Activated gamma-delta T cell (primary cell): ENCODE results near the gene CCM2L.
"Not testable (repeated sequence)": the region's sequence is repeated elsewhere in the genome, so short reads cannot be mapped to it uniquely, and the experiment has no call there.

Experiments
- DNase-seq: peaks from one replicate; lab custom pipeline; 2025; lab: John Stamatoyannopoulos, UW

Gene CCM2L

GRCh38 chr20:32028647-32029372 lies 18.6 kb downstream of the CCM2L start:
- no peak for DNase-seq

DNA sequence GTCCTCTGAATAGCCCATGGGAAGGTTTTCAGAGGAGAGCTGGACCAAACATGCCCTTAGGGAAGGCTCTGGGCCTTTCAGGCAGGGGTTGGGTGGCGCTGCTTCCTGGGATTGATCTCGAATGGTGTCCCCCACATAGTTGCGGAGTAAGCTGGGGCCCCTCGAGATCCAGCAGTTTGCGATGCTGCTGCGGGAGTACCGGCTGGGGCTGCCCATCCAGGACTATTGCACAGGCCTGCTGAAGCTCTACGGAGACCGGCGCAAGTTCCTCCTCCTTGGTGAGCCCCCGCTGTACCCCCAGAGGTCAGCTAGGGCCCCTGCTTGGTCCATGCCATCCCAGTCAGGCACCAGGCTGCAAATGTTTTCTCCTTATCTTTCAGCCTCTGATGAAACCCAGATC lies 19.3 kb downstream of the CCM2L start:
- no peak for DNase-seq

DNA sequence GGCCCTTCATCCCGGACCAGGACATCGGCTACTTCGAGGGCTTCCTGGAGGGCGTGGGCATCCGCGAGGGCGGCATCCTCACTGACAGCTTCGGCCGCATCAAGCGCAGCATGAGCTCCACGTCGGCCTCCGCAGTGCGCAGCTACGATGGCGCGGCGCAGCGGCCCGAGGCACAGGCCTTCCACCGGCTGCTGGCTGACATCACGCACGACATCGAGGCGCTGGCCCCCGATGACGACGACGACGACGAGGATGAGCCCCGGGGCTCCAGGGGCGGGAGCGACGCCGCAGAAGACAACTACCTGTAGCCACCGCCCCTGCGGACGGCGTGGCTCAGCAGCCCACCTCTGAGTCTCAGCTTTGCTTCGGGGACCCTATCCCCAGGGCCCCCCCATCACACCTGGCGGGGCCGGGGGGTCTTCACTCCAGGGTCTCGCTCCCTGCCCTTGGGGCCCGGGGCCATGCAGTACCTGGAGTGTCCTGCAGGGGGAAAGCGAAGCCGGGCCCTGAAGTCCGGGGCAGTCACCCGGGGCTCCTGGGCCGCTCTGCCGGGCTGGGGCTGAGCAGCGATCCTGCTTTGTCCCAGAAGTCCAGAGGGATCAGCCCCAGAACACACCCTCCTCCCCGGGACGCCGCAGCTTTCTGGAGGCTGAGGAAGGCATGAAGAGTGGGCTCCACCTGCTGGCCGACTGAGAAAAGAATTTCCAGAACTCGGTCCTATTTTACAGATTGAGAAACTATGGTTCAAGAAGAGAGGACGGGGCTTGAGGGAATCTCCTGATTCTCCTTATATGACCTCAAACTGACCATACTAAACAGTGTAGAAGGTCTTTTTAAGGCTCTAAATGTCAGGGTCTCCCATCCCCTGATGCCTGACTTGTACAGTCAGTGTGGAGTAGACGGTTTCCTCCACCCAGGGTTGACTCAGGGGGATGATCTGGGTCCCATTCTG lies 21.0 kb downstream of the CCM2L start:
- no peak for DNase-seq

GRCh38 chr20:32033316-32033715 lies 23.1 kb downstream of the CCM2L start:
- DNase-seq = no peak

DNA sequence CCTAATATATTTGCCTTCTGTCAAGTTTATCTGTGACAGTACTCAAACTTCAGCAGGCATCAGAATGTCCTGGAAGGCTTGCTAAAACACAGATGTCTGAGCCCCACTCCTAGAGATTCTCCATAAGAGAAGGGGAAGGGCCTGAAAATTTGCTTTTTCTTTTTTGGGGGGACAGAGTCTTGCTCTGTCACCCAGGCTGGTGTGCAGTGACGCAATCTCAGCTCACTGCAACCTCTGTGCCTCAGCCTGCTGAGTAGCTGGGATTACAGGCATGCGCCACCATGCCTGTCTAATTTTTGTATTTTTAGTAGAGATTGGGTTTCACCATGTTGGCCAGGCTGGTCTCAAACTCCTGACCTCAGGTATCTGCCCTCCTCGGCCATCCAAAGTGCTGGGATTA lies 23.5 kb downstream of the CCM2L start:
- DNase-seq = not testable (repeated sequence)

GRCh38 chr20:32034581-32035425 lies 24.6 kb downstream of the CCM2L start:
- DNase-seq = no peak

DNA sequence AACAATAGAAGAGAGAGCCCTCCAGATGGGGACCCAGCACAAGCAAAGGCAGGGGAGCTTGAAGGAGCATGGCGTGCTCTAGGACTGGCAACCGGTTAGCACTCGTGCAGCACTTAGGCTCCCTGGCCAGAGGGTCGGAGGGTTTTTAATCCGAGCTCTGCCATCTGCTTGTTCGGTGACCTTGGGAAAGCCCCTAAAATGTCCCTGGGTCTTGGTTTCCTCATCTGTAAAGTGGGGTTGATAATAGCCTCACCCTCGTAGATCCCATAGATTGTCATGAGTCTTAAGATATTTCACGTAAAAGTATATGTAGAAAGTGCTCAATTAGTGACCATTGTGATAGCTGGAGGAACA lies 25.2 kb downstream of the CCM2L start:
- no peak for DNase-seq

DNA sequence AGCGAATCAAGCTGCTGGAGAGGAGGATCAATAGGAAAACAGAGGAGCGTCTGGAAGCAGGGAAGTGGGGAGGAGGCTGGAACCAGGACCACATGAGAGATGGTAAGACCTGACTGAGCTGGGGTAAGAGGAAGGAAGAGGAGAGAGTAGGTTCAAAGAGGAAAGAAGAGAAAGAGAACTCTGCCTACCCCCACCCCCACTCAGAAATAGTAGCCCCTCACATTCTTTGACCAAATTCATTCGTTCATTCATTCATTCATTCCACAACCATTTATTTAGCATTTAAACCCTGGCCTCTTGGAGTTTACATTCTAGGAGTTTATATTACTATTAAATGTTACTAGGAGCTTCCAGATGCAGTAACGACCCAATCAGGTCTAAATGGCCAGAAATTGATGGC lies 26.0 kb downstream of the CCM2L start:
- no peak for DNase-seq

DNA sequence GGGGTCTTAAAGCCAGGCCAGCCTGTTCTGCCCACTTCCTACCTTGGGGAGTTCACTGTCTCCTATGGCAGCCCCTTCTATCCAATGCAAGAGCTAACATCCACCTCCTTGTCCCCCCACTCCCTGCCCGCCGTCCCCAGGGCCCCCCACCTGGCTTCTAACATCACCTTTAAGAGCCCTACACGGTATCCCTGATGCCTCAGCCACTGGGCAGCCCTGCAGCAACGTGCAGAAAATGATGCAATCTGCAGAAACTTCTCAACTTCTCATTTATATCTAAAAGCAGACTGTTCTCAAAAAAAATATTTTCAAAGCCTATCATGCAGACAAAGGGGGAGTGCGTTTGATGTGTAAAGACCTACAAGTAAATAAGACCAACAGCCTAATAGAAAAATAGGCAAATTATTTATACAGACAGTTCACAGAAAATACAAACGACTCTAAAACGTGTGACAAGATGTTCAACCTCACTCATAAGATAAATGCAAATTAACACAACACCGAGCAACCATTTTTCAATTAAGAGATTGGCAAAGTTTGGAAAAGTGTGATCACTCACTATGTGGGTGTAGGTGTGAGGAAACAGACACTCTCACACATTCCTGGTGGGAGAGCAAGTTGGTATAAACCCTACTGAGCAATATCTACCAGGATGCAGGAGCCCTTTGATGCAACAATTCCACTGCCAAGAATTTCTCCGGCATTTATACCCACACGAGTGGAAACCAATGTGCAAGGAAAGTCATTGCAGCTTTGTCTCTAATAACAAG lies 26.7 kb downstream of the CCM2L start:
- no peak for DNase-seq

DNA sequence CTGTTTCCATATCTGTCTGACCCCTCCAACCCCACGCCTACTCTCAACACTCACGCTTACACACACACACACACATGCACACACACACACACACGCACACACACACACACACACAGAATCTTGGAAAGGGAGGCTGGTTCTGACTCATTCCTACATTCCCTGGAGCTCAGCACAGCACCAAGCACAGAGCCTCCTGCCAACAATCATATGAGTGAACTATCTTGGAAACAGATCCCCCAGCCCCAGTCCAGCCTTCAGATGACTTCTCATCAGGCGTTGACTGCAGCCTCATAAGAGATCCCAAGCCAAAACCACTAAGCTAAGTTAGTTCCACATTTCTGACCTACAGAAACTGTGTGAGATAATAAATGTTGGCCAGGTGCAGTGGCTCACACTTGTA lies 27.7 kb downstream of the CCM2L start:
- no peak for DNase-seq

DNA sequence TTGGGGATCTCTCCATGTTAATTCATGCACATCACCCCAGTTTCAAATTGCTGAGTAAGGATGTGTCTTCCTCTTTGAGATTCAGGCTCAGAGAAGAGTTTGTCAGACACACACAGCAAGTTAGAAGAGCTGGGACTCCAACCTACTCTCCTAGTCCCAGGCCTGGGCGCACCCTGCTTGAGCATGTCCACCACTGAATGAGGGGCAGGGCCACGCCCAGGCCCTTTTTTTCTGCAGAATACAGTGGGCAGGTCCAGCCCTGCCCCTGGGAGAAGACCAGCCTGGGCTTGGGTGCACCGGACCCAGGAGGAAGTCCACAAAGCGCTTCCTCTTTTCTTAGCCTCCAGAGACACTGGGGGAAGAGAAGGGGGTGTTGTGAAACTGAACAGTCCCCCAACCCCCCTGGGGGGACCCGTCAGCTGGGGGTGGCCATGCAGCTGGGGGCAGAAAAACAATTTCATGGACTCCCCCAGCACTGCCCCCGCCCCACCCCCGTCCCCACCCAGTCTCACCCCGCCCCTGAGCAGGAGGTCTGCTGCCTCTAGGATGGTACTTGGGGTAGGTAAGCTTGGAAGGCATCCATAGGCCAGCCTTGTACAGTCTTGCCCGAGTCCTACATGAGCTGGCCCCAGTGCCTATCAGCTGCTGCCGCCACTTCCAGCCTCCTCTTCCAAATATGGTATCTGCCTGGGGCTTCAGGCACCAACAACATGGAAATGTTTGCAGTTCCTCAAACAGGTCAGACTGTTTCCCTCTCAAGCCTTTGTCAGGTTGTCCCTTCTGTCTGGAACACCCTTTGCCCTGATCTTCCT lies 30.1 kb downstream of the CCM2L start:
- DNase-seq = no peak

GRCh38 chr20:32045999-32046398 lies 35.8 kb downstream of the CCM2L start:
- DNase-seq = no peak

DNA sequence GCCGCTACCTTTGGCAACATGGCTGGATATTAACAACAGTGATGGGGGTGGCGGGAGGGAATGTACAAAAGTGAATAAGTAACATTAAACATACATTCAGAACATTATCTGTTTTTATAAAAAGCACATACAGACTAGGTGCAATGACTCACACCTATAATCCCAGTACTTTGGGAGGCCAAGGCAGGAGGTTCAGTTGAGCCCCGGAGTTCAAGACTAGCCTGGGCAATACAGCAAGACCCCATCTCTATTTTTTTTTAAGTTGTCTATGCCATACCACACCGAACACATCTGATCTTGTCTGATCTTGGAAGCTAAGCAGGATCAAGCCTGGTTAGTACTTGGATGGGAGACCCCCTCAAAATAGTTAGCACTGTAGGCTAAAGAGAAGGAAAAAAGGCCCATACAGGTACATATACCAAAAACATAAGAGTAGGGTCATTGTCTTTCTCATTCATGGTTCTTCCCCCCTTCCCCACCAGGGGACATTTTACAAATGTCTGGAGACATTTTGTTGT lies 40.1 kb downstream of the CCM2L start:
- no peak for DNase-seq

DNA sequence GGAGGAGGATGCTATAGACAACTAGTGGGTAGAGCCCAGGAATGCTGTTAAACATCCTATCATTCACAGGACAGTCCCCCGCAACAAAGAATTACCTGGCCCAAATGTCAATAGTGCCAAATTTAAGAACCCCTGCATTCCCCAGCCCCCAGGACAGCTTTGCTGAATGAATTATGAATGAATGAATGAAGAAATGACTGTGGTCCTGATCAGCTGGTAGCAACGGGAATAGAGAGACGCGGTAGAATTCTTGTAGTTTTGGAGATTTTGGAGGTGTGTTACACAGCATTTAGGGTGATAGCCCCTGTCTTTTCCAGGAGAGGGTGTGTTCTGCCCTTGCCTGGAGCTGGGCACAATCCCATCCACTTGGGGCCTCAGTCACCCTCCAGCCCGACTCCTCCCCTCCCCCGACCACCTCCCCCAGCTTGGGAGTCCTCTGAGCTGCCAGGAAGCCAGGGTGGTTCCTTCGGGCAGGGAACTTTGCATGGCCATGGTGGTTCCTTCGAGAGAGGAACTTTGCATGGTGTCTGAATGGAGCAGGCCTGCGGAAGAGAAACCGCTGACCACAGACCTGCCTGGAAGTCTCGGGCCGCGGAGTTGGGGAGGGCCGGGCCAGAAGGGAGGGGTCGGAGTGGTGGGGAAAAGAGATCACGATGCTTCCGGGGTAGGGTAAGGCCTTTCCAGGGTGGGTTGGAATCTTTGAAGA lies 40.8 kb downstream of the CCM2L start:
- DNase-seq = no peak

DNA sequence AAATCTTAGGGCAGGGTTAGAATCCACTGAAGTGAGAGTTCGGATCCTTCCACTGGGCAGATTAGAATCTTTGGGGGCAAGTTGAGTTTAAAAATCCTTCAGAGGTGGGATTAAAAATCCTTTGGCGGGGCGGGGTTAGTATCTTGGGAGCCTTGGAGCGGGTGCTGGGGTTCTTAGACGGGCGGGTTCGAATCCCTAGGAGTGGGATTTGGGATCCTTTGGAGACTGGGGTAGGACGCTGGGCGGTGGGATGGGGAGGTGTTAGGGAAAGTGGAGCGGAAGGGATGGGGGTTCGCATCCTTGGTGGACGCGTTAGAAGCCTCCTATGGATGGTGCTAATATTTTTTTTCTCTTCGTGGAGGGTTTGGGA lies 41.5 kb downstream of the CCM2L start:
- DNase-seq = no peak

GRCh38 chr20:32052090-32052777 lies 42.0 kb downstream of the CCM2L start, which contains the start of gene HCK:
Gene HCK, plus strand, starts transcription at chr20:32052242.
- no peak for DNase-seq

GRCh38 chr20:32052778-32053362 lies 42.6 kb downstream of the CCM2L start:
- DNase-seq = no peak

GRCh38 chr20:32053648-32054047 lies 43.4 kb downstream of the CCM2L start:
- no peak for DNase-seq
